Panc1 (cell line): ENCODE data around the gene CFAP77. TPM values are rescaled to one million over a fixed set of nuclear protein-coding genes. Genes with fewer than 3 reads are reported as not detected.

Source experiments
- ATAC-seq: fragments of 200-7000 bp; cut with Tn5 transposase; 2 replicates; pipeline ENCODE4 v1.9.1; 2020; ENCODE audit warnings: mild to moderate bottlenecking, moderate library complexity
- BruUV-seq: library from RNA; stranded (reverse); fragments of 400-500 nt; replicated peaks from 2 replicates; lab custom pipeline; 2021; lab: Mats Ljungman, UMichigan
- CTCF ChIA-PET: fragments of 300-600 bp; sonication (Branson Sonifier 250); formaldehyde crosslinking; loops from one replicate; lab custom pipeline; 2022; ENCODE audit warnings: antibody characterized with exemption; lab: Charles Lee
- POLR2A ChIA-PET: fragments of 300-600 bp; sonication (Branson Sonifier 250); formaldehyde crosslinking; loops from one replicate; lab custom pipeline; 2022; ENCODE audit warnings: antibody characterized with exemption; lab: Charles Lee
- DNase-seq: peaks from one replicate; pipeline ENCODE4 v3.0.0-alpha.2; 2010; ENCODE audit warnings: low read depth, low spot score
- H3K27ac ChIP-seq: 2 replicates; pipeline ENCODE4 v1.5.1; 2011; ENCODE audit warnings: mild to moderate bottlenecking, low read length, inconsistent platforms
- H3K27me3 ChIP-seq: fragments of 200-500 bp; sonication (Bioruptor generic); 2 replicates; pipeline ENCODE4 v1.6.0; 2014; ENCODE audit warnings: low read length, inconsistent platforms; ENCODE audit not compliant: control insufficient read depth, insufficient read depth
- H3K36me3 ChIP-seq: fragments of 200-500 bp; sonication (Bioruptor generic); 2 replicates; pipeline ENCODE4 v1.5.1; 2014; ENCODE audit warnings: inconsistent platforms, mild to moderate bottlenecking, low read length, moderate library complexity; ENCODE audit not compliant: control insufficient read depth, insufficient read depth
- H3K4me1 ChIP-seq: 2 replicates; pipeline ENCODE4 v1.5.1; 2011; ENCODE audit warnings: inconsistent platforms, mild to moderate bottlenecking, low read length, moderate library complexity; ENCODE audit not compliant: control insufficient read depth, insufficient read depth
- H3K4me3 ChIP-seq, 2 experiments: 2 replicates each; pipeline ENCODE4 v1.5.1; 2011 to 2012; ENCODE audit warnings: low read depth in 2 of 2, low read length in 2 of 2, mild to moderate bottlenecking in 2 of 2, inconsistent platforms in 1 of 2, moderate library complexity in 1 of 2
- H3K9me3 ChIP-seq: fragments of 200-500 bp; sonication (Bioruptor generic); 2 replicates; pipeline ENCODE4 v1.5.1; 2014; ENCODE audit warnings: low read depth, mild to moderate bottlenecking, inconsistent platforms, low read length, moderate library complexity; ENCODE audit not compliant: control insufficient read depth, insufficient read depth
- POLR2AphosphoS5 ChIP-seq: IDR thresholded peaks from 2 replicates; pipeline ENCODE4 v1.6.1; 2012; ENCODE audit warnings: mild to moderate bottlenecking, low read depth, low read length, moderate library complexity
- SIN3A ChIP-seq: IDR thresholded peaks from 2 replicates; pipeline ENCODE4 v1.6.1; 2012; ENCODE audit warnings: low read depth, mild to moderate bottlenecking, low read length, moderate library complexity, borderline replicate concordance; ENCODE audit not compliant: insufficient read depth
- TCF7L2 ChIP-seq: IDR thresholded peaks from 2 replicates; pipeline ENCODE4 v1.6.1; 2011; ENCODE audit warnings: mild to moderate bottlenecking, low read depth, low read length, inconsistent platforms
- in situ Hi-C: cut with HindIII; loops from 2 replicates; pipeline ENCODE4 v1.10.0; 2016; ENCODE audit warnings: low sequenced_read_pairs, low pct_unique_long_range_greater_than_20kb
- intact Hi-C: fragments of 100-400 bp; cut with micrococcal nuclease; formaldehyde crosslinking; loops from one replicate; pipeline ENCODE4 v1.10.0; 2022; ENCODE audit not compliant: unreplicated experiment
- total RNA-seq: library from RNA; stranded (reverse); gene quantifications from one replicate; pipeline ENCODE4 v1.2.1, GENCODE V29; 2021; ENCODE audit not compliant: unreplicated experiment
- TF ChIP-seq, protein P1 (sequence below), 2 experiments: IDR thresholded peaks; 2 replicates each; pipeline ENCODE4 v1.6.1; 2011 to 2012; ENCODE audit warnings: low read depth in 2 of 2, control low read depth in 1 of 2, low read length in 1 of 2, mild to moderate bottlenecking in 1 of 2, moderate library complexity in 1 of 2; ENCODE audit not compliant: insufficient read depth in 1 of 2
- TF ChIP-seq, protein P2 (sequence below): fragments of 450-650 bp; IDR thresholded peaks from 2 replicates; pipeline ENCODE4 v1.5.1; 2017; ENCODE audit warnings: mild to moderate bottlenecking

The CFAP77 gene
- total RNA-seq, 1 experiment from 2014 or later: not detected

- ATAC-seq: no peak
- in situ Hi-C loops (no loop called here), intact Hi-C loops (no loop called here)
- H3K9me3 ChIP-seq: no peaks in the 10 kb centered on the region
- no peak overlapping the region for H3K27ac ChIP-seq
- no peak for TF ChIP-seq POLR2AphosphoS5
- TF ChIP-seq SIN3A: no peak
- no peak for TF ChIP-seq TCF7L2
- TF ChIP-seq, protein P1, sequence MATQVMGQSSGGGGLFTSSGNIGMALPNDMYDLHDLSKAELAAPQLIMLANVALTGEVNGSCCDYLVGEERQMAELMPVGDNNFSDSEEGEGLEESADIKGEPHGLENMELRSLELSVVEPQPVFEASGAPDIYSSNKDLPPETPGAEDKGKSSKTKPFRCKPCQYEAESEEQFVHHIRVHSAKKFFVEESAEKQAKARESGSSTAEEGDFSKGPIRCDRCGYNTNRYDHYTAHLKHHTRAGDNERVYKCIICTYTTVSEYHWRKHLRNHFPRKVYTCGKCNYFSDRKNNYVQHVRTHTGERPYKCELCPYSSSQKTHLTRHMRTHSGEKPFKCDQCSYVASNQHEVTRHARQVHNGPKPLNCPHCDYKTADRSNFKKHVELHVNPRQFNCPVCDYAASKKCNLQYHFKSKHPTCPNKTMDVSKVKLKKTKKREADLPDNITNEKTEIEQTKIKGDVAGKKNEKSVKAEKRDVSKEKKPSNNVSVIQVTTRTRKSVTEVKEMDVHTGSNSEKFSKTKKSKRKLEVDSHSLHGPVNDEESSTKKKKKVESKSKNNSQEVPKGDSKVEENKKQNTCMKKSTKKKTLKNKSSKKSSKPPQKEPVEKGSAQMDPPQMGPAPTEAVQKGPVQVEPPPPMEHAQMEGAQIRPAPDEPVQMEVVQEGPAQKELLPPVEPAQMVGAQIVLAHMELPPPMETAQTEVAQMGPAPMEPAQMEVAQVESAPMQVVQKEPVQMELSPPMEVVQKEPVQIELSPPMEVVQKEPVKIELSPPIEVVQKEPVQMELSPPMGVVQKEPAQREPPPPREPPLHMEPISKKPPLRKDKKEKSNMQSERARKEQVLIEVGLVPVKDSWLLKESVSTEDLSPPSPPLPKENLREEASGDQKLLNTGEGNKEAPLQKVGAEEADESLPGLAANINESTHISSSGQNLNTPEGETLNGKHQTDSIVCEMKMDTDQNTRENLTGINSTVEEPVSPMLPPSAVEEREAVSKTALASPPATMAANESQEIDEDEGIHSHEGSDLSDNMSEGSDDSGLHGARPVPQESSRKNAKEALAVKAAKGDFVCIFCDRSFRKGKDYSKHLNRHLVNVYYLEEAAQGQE (IDR thresholded peaks at IDR 0.05; ENCODE audit: insufficient read depth in 1 of 2, low read depth in 2 of 2, low read length in 1 of 2): no peak
- no peaks in the 10 kb centered on the region; the same call in 1 of the 2 replicates for H3K36me3 ChIP-seq
- no peak overlapping the region for H3K4me3 ChIP-seq
- no TSS peak for BruUV-seq
- POLR2A ChIA-PET: interaction anchor here (0.5 kb wide), 1 partner anchor 22 kb away, joined by 6 read pairs; no protein-coding TSS in a partner anchor
- CTCF ChIA-PET: no interaction called here
- no peak for DNase-seq
- no peaks in the 10 kb centered on the region for H3K4me1 ChIP-seq
- no peaks in the 10 kb centered on the region for H3K27me3 ChIP-seq
Observed at GRCh38 chr9:132384376-132384775, 25.6 kb upstream of the CFAP77 start.

DNA sequence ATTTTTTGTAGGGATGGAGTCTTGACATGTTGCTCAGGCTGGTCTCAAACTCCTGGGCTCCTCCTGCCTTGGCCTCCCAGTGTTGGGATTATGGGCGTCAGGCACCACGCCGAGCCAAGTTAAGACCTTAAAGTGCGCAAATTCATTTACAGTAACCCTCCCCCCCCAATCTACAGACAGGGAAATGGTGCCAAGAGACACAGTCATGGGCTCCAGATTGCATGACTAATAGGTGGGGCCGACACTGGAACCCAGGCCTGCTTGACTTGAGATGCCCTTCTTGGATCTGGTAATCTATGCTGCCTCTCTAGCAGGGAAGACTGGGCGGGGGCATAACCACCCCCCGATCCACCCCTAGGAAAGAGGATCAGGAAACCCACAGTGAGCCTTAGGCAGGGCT is 22.9 kb upstream of the CFAP77 start:
- CTCF ChIA-PET: no interaction called here
- Histone ChIP-seq H3K27me3 (no peaks in the 10 kb centered on the region), H3K36me3 (peaks cover 5% of the 10 kb centered on the region), H3K9me3 (no peaks in the 10 kb centered on the region), H3K27ac (no peak overlapping the region), H3K4me3 (no peak overlapping the region), H3K4me1 (no peaks in the 10 kb centered on the region)
- no peak for ATAC-seq
- no peak for DNase-seq
- no TSS peak for BruUV-seq
- TF ChIP-seq, protein P2, sequence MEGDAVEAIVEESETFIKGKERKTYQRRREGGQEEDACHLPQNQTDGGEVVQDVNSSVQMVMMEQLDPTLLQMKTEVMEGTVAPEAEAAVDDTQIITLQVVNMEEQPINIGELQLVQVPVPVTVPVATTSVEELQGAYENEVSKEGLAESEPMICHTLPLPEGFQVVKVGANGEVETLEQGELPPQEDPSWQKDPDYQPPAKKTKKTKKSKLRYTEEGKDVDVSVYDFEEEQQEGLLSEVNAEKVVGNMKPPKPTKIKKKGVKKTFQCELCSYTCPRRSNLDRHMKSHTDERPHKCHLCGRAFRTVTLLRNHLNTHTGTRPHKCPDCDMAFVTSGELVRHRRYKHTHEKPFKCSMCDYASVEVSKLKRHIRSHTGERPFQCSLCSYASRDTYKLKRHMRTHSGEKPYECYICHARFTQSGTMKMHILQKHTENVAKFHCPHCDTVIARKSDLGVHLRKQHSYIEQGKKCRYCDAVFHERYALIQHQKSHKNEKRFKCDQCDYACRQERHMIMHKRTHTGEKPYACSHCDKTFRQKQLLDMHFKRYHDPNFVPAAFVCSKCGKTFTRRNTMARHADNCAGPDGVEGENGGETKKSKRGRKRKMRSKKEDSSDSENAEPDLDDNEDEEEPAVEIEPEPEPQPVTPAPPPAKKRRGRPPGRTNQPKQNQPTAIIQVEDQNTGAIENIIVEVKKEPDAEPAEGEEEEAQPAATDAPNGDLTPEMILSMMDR: no peak
- TF ChIP-seq POLR2AphosphoS5: no peak
- POLR2A ChIA-PET: interaction anchor here (0.6 kb wide), 1 partner anchor 46 kb away, joined by 4 read pairs; no protein-coding TSS in a partner anchor
- in situ Hi-C loops: no loop called here
- intact Hi-C loops: no loop called here

- in situ Hi-C loops: no loop called here
- Histone ChIP-seq H3K27ac (no peak overlapping the region), H3K9me3 (no peaks in the 10 kb centered on the region), H3K4me3 (no peak overlapping the region), H3K27me3 (no peaks in the 10 kb centered on the region), H3K4me1 (no peaks in the 10 kb centered on the region), H3K36me3 (peaks cover 10% of the 10 kb centered on the region)
- ChIA-PET CTCF (no interaction called here), POLR2A (no interaction called here)
- TF ChIP-seq, protein P2: no peak
- TF ChIP-seq, protein P1 (IDR thresholded peaks at IDR 0.05; ENCODE audit: insufficient read depth in 1 of 2, low read depth in 2 of 2, low read length in 1 of 2): no peak
- TF ChIP-seq POLR2AphosphoS5 (no peak), SIN3A (no peak)
- ATAC-seq (no peak), DNase-seq (no peak)
- BruUV-seq: no TSS peak
- intact Hi-C loops: no loop called here
Observed at GRCh38 chr9:132390966-132391365, 19.0 kb upstream of the CFAP77 start.
